Measurements from ENCODE around the gene GPSM1. TPM values are rescaled to one million over a fixed set of nuclear protein-coding genes. Genes with fewer than 3 reads are reported as not detected.

GPSM1 gene
- total RNA-seq, 2 donors from 2014 or later: 8.5 to 12.3 TPM

- Mint-ChIP-seq H3K36me3 (no peaks in the 10 kb centered on the region), H3K9me3 (no peaks in the 10 kb centered on the region), H3K27ac (peak overlapping the region in 1 of 2 donors; percentile 40)
- DNase-seq (ENCODE audit: low spot score in 2 of 2) (no peak), ATAC-seq (no peak)
These were observed 38.5 kb downstream of the GPSM1 start for GRCh38 chr9:136365775-136366222.

GRCh38 chr9:136366826-136367225, 39.5 kb downstream of the GPSM1 start:
- DNase-seq (ENCODE audit: low spot score in 2 of 2) (no peak), ATAC-seq (no peak)
- H3K27ac Mint-ChIP-seq: no peak overlapping the region
- no peaks in the 10 kb centered on the region for H3K9me3 Mint-ChIP-seq
- H3K36me3 Mint-ChIP-seq: no peaks in the 10 kb centered on the region

GRCh38 chr9:136367296-136368145, 40.2 kb downstream of the GPSM1 start:
- Mint-ChIP-seq H3K27ac (peak overlapping the region in 1 of 2 donors; percentile 58), H3K36me3 (no peaks in the 10 kb centered on the region), H3K9me3 (no peaks in the 10 kb centered on the region)
- no peak for DNase-seq (ENCODE audit: low spot score in 2 of 2)
- ATAC-seq: no peak

GRCh38 chr9:136368190-136368589, 40.9 kb downstream of the GPSM1 start:
- ATAC-seq (no peak), DNase-seq (ENCODE audit: low spot score in 2 of 2) (no peak)
- Mint-ChIP-seq H3K27ac (peak overlapping the region in 1 of 2 donors; percentile 58), H3K36me3 (no peaks in the 10 kb centered on the region), H3K9me3 (no peaks in the 10 kb centered on the region)

- no peak overlapping the region for H3K27ac Mint-ChIP-seq
- DNase-seq (ENCODE audit: low spot score in 2 of 2) (no peak), ATAC-seq (no peak)
- no peaks in the 10 kb centered on the region for H3K36me3 Mint-ChIP-seq
- H3K9me3 Mint-ChIP-seq: no peaks in the 10 kb centered on the region
These were observed 42.7 kb downstream of the GPSM1 start for GRCh38 chr9:136370037-136370436.

- ATAC-seq (no peak), DNase-seq (ENCODE audit: low spot score in 2 of 2) (no peak)
- no peak overlapping the region for H3K27ac Mint-ChIP-seq
- no peaks in the 10 kb centered on the region for H3K9me3 Mint-ChIP-seq
- H3K36me3 Mint-ChIP-seq: no peaks in the 10 kb centered on the region
These were observed 43.6 kb downstream of the GPSM1 start for GRCh38 chr9:136370687-136371532.

- Mint-ChIP-seq H3K9me3 (no peaks in the 10 kb centered on the region), H3K27ac (no peak overlapping the region), H3K36me3 (no peaks in the 10 kb centered on the region)
- DNase-seq (ENCODE audit: low spot score in 2 of 2) (no peak), ATAC-seq (no peak)
These were observed 44.2 kb downstream of the GPSM1 start for GRCh38 chr9:136371533-136371880.

GRCh38 chr9:136372006-136372405, 44.7 kb downstream of the GPSM1 start:
- H3K9me3 Mint-ChIP-seq: no peaks in the 10 kb centered on the region
- DNase-seq (ENCODE audit: low spot score in 2 of 2): no peak
- no peaks in the 10 kb centered on the region for H3K36me3 Mint-ChIP-seq
- no peak for ATAC-seq
- no peak overlapping the region for H3K27ac Mint-ChIP-seq

GRCh38 chr9:136372561-136373299, 45.4 kb downstream of the GPSM1 start:
- Mint-ChIP-seq H3K9me3 (no peaks in the 10 kb centered on the region), H3K27ac (no peak overlapping the region), H3K36me3 (no peaks in the 10 kb centered on the region)
- ATAC-seq (no peak), DNase-seq (ENCODE audit: low spot score in 2 of 2) (no peak)

GRCh38 chr9:136373300-136374182, 46.2 kb downstream of the GPSM1 start, which contains the start of gene CARD9:
TSS of gene CARD9 (minus strand) at chr9:136373669. CDS start at chr9:136372078, 1,591 bp downstream.
- Mint-ChIP-seq H3K9me3 (no peaks in the 10 kb centered on the region), H3K27ac (no peak within 1 kb of the TSS), H3K36me3 (no peaks in the 10 kb centered on the region)
- no peak for DNase-seq (ENCODE audit: low spot score in 2 of 2)
- ATAC-seq: peak in 1 of 2 donors; percentile 71

GRCh38 chr9:136374183-136374575, 46.8 kb downstream of the GPSM1 start:
- Mint-ChIP-seq H3K9me3 (no peaks in the 10 kb centered on the region), H3K36me3 (no peaks in the 10 kb centered on the region), H3K27ac (no peak overlapping the region)
- ATAC-seq: no peak
- no peak for DNase-seq (ENCODE audit: low spot score in 2 of 2)

GRCh38 chr9:136375096-136375495, 47.8 kb downstream of the GPSM1 start:
- H3K9me3 Mint-ChIP-seq: no peaks in the 10 kb centered on the region
- DNase-seq (ENCODE audit: low spot score in 2 of 2) (no peak), ATAC-seq (no peak)
- peak overlapping the region in 1 of 2 donors; percentile 30 for H3K27ac Mint-ChIP-seq
- no peaks in the 10 kb centered on the region for H3K36me3 Mint-ChIP-seq

- DNase-seq (ENCODE audit: low spot score in 2 of 2) (no peak), ATAC-seq (peak in 1 of 2 donors; percentile 2)
- no peaks in the 10 kb centered on the region for H3K36me3 Mint-ChIP-seq
- H3K27ac Mint-ChIP-seq: peak overlapping the region in 1 of 2 donors; percentile 22
- no peaks in the 10 kb centered on the region for H3K9me3 Mint-ChIP-seq
These were observed 49.1 kb downstream of the GPSM1 start for GRCh38 chr9:136376457-136376856.

- DNase-seq (ENCODE audit: low spot score in 2 of 2) (no peak), ATAC-seq (no peak)
- H3K27ac Mint-ChIP-seq: no peak overlapping the region
- H3K36me3 Mint-ChIP-seq: no peaks in the 10 kb centered on the region
- H3K9me3 Mint-ChIP-seq: no peaks in the 10 kb centered on the region
These were observed 50.2 kb downstream of the GPSM1 start for GRCh38 chr9:136377341-136378169.

Data from activated naive CD4-positive, alpha-beta T cell treated with anti-CD3 and anti-CD28 coated beads, Interleukin-2, amount 50 U/mL, for 72 hours (primary cell).